ENCODE measurements around the gene WASF1.

- TF ChIP-seq CTCF (IDR thresholded peaks at IDR 0.05; ENCODE audit: extremely low read depth in 1 of 2, insufficient read depth in 1 of 2, low read depth in 1 of 2, low read length in 2 of 2) (no peak), MYC (IDR thresholded peaks at IDR 0.05; ENCODE audit: low read depth, low read length) (no peak), POLR2A (IDR thresholded peaks at IDR 0.05; ENCODE audit: low read depth, low read length) (no peak)
Measured at GRCh38 chr6:110085285-110085684, 94.2 kb downstream of the WASF1 start.
